Mesodermal cell (in vitro differentiated cells): ENCODE measurements around the gene OR2K2.
"Not testable (repeated sequence)": the region's sequence is repeated elsewhere in the genome, so short reads cannot be mapped to it uniquely, and the experiment has no call there.

ENCODE experiments used
- H3K27ac ChIP-seq: 2 replicates; pipeline ENCODE4 v1.7.0; 2013; ENCODE audit warnings: mild to moderate bottlenecking, low read depth, low read length, moderate library complexity; ENCODE audit not compliant: severe bottlenecking
- H3K36me3 ChIP-seq: 2 replicates; pipeline ENCODE4 v1.7.1; 2013; ENCODE audit warnings: mild to moderate bottlenecking, low read length, moderate library complexity; ENCODE audit not compliant: control insufficient read depth, insufficient read depth
- H3K4me1 ChIP-seq: one replicate; pipeline ENCODE4 v1.7.1; 2013; ENCODE audit warnings: mild to moderate bottlenecking, low read length; ENCODE audit not compliant: insufficient read depth, control insufficient read depth, poor library complexity, severe bottlenecking
- H3K4me3 ChIP-seq: 2 replicates; pipeline ENCODE4 v1.7.0; 2013; ENCODE audit warnings: low read length, control low read depth, mild to moderate bottlenecking; ENCODE audit not compliant: insufficient read depth, poor library complexity, severe bottlenecking; ENCODE audit errors: extremely low read depth
- H3K9me3 ChIP-seq: 2 replicates; pipeline ENCODE4 v1.7.1; 2013; ENCODE audit warnings: mild to moderate bottlenecking, low read length, moderate library complexity; ENCODE audit not compliant: control insufficient read depth
- WGBS, 2 experiments: methylation state at CpG; one replicate each; pipeline ENCODE4 v1.1.5; 2013; ENCODE audit warnings: missing lambda C conversion rate in 2 of 2; ENCODE audit not compliant: insufficient coverage in 2 of 2; 5-methylcytosine and 5-hydroxymethylcytosine counted together

Gene OR2K2

GRCh38 chr9:111349766-111350165, 19.7 kb upstream of the OR2K2 start:
- Histone ChIP-seq H3K4me3 (no peak overlapping the region), H3K4me1 (no peaks in the 10 kb centered on the region)

GRCh38 chr9:111348821-111349271, 18.8 kb upstream of the OR2K2 start:
- H3K4me3 ChIP-seq: no peak overlapping the region
- no peaks in the 10 kb centered on the region for H3K36me3 ChIP-seq
- no peaks in the 10 kb centered on the region for H3K4me1 ChIP-seq
- no peaks in the 10 kb centered on the region for H3K9me3 ChIP-seq
- WGBS, 2 experiments: 89 to 91% methylated on average over 3 to 4 of the region's 4 CpGs
- H3K27ac ChIP-seq: no peak overlapping the region

More at GRCh38 chr9:111349766-111350165, 19.7 kb upstream of the OR2K2 start:
- WGBS, 2 experiments: 83 to 90% methylated on average over 2 to 4 of the region's 5 CpGs
- no peak overlapping the region for H3K27ac ChIP-seq
- H3K9me3 ChIP-seq: no peaks in the 10 kb centered on the region
- H3K36me3 ChIP-seq: no peaks in the 10 kb centered on the region

- not testable (repeated sequence) for H3K4me1 ChIP-seq, H3K27ac ChIP-seq, H3K9me3 ChIP-seq, H3K36me3 ChIP-seq, H3K4me3 ChIP-seq
- WGBS, 2 experiments: 95 to 100% methylated on average over 1 to 2 of the region's 5 CpGs
These were observed 4.4 kb upstream of the OR2K2 start for GRCh38 chr9:111334318-111334863.

- Histone ChIP-seq H3K9me3 (no peaks in the 10 kb centered on the region), H3K4me1 (no peaks in the 10 kb centered on the region), H3K4me3 (no peak overlapping the region), H3K36me3 (no peaks in the 10 kb centered on the region), H3K27ac (no peak overlapping the region)
- 92% methylated on average over 2 of the region's 3 CpGs; no CpG with 5 or more reads in 1 of the 2 experiments for WGBS, 2 experiments
These were observed 9.4 kb downstream of the OR2K2 start for GRCh38 chr9:111320631-111321030.

GRCh38 chr9:111316796-111317195, 13.2 kb downstream of the OR2K2 start:
- Histone ChIP-seq H3K4me1 (no peaks in the 10 kb centered on the region), H3K4me3 (no peak overlapping the region), H3K9me3 (no peaks in the 10 kb centered on the region), H3K27ac (no peak overlapping the region), H3K36me3 (no peaks in the 10 kb centered on the region)
- 90 to 100% methylated on average over 2 of the region's 3 CpGs for WGBS, 2 experiments

GRCh38 chr9:111305914-111306313, 24.1 kb downstream of the OR2K2 start:
- Histone ChIP-seq H3K4me3 (no peak overlapping the region), H3K9me3 (no peaks in the 10 kb centered on the region), H3K4me1 (no peaks in the 10 kb centered on the region)

GRCh38 chr9:111304000-111304399, 26.0 kb downstream of the OR2K2 start:
- H3K9me3 ChIP-seq, H3K36me3 ChIP-seq, H3K4me1 ChIP-seq, H3K4me3 ChIP-seq, H3K27ac ChIP-seq: not testable (repeated sequence)
- WGBS, 2 experiments: 80 to 100% methylated on average over 1 of the region's 6 CpGs

More at GRCh38 chr9:111305914-111306313, 24.1 kb downstream of the OR2K2 start:
- H3K27ac ChIP-seq: no peak overlapping the region
- WGBS, 2 experiments: 87 to 95% methylated on average over 4 of the region's 5 CpGs
- H3K36me3 ChIP-seq: no peaks in the 10 kb centered on the region

GRCh38 chr9:111301195-111301594, 28.8 kb downstream of the OR2K2 start:
- Histone ChIP-seq H3K36me3 (no peaks in the 10 kb centered on the region), H3K9me3 (peaks cover 6% of the 10 kb centered on the region), H3K4me3 (no peak overlapping the region), H3K27ac (no peak overlapping the region), H3K4me1 (no peaks in the 10 kb centered on the region)
- WGBS, 2 experiments: no CpG with 5 or more reads among the region's 1 CpG

- Histone ChIP-seq H3K27ac (no peak overlapping the region), H3K4me1 (no peaks in the 10 kb centered on the region), H3K9me3 (peaks cover 6% of the 10 kb centered on the region), H3K4me3 (no peak overlapping the region), H3K36me3 (no peaks in the 10 kb centered on the region)
- WGBS, 2 experiments: 90 to 100% methylated on average over 3 to 4 of the region's 4 CpGs
These were observed 29.8 kb downstream of the OR2K2 start for GRCh38 chr9:111300140-111300735.

GRCh38 chr9:111299599-111299966, 30.4 kb downstream of the OR2K2 start:
- WGBS, 2 experiments: 80% methylated on average over 1 of the region's 4 CpGs
- H3K4me1 ChIP-seq, H3K27ac ChIP-seq, H3K9me3 ChIP-seq, H3K4me3 ChIP-seq, H3K36me3 ChIP-seq: not testable (repeated sequence)
